NCI-H526 (cell line): ENCODE data around the gene TGDS.
"Not testable (repeated sequence)": the region's sequence is repeated elsewhere in the genome, so short reads cannot be mapped to it uniquely, and the experiment has no call there.

Experiments
- DNase-seq, 2 experiments: peaks; one replicate each; lab custom pipeline; 2025; lab: John Stamatoyannopoulos, UW

Gene TGDS

GRCh38 chr13:94595950-94596574 is at the start of gene TGDS:
TGDS (minus strand) TSS chr13:94596152; CDS start chr13:94596136, 16 bp downstream.
- DNase-seq: peak; percentile 94 to 99

- DNase-seq: no peak
These were observed 45.5 kb upstream of the TGDS start for GRCh38 chr13:94641409-94641941.

- no peak for DNase-seq
These were observed 44.8 kb upstream of the TGDS start for GRCh38 chr13:94640721-94641120.

- not testable (repeated sequence) for DNase-seq
These were observed 41.7 kb upstream of the TGDS start for GRCh38 chr13:94637677-94638076.

- no peak for DNase-seq
These were observed 41.1 kb upstream of the TGDS start for GRCh38 chr13:94636942-94637578.

GRCh38 chr13:94636096-94636495 is 40.1 kb upstream of the TGDS start:
- not testable (repeated sequence) for DNase-seq

GRCh38 chr13:94632226-94632980 is 36.5 kb upstream of the TGDS start:
- DNase-seq: no peak

- no peak for DNase-seq
These were observed 34.9 kb upstream of the TGDS start for GRCh38 chr13:94630858-94631257.

- DNase-seq: no peak
These were observed 27.4 kb upstream of the TGDS start for GRCh38 chr13:94623316-94623715.

- peak; percentile 35 to 69 for DNase-seq
These were observed 26.4 kb upstream of the TGDS start for GRCh38 chr13:94622344-94622743.

- peak; percentile 52 to 85 for DNase-seq
These were observed 24.4 kb upstream of the TGDS start for GRCh38 chr13:94620286-94620896.

GRCh38 chr13:94617389-94618000 is 21.5 kb upstream of the TGDS start:
- DNase-seq: peak in 1 of 2 experiments; percentile 62

- DNase-seq: no peak
These were observed 17.1 kb upstream of the TGDS start for GRCh38 chr13:94613051-94613450.

- no peak for DNase-seq
These were observed 16.1 kb upstream of the TGDS start for GRCh38 chr13:94612050-94612449.

- DNase-seq: no peak
These were observed 14.5 kb upstream of the TGDS start for GRCh38 chr13:94610475-94610874.

GRCh38 chr13:94609196-94609595 is 13.2 kb upstream of the TGDS start:
- no peak for DNase-seq

- no peak for DNase-seq
These were observed 12.6 kb upstream of the TGDS start for GRCh38 chr13:94608586-94608985.

- DNase-seq: no peak
These were observed 12.0 kb upstream of the TGDS start for GRCh38 chr13:94607939-94608338.

GRCh38 chr13:94607056-94607455 is 11.1 kb upstream of the TGDS start:
- DNase-seq: no peak

GRCh38 chr13:94602467-94602866 is 6.5 kb upstream of the TGDS start:
- peak; percentile 49 to 59 for DNase-seq

GRCh38 chr13:94601446-94602431 is 5.8 kb upstream of the TGDS start, which contains the start of gene GPR180:
GPR180 (plus strand) TSS chr13:94601857; CDS start chr13:94601928, 71 bp downstream.
- peak; percentile 100 for DNase-seq
